ENCODE data around the gene ASF1B. TPM values are rescaled to one million over a fixed set of nuclear protein-coding genes. Genes with fewer than 3 reads are reported as not detected.
A peak's percentile ranks its signal among the peaks of the same experiment; 100 is the strongest.
"Not testable (repeated sequence)": the region's sequence is repeated elsewhere in the genome, so short reads cannot be mapped to it uniquely, and the experiment has no call there.

Gene ASF1B
- total RNA-seq = 4.0 and 11.6 TPM in 2 replicates

DNA sequence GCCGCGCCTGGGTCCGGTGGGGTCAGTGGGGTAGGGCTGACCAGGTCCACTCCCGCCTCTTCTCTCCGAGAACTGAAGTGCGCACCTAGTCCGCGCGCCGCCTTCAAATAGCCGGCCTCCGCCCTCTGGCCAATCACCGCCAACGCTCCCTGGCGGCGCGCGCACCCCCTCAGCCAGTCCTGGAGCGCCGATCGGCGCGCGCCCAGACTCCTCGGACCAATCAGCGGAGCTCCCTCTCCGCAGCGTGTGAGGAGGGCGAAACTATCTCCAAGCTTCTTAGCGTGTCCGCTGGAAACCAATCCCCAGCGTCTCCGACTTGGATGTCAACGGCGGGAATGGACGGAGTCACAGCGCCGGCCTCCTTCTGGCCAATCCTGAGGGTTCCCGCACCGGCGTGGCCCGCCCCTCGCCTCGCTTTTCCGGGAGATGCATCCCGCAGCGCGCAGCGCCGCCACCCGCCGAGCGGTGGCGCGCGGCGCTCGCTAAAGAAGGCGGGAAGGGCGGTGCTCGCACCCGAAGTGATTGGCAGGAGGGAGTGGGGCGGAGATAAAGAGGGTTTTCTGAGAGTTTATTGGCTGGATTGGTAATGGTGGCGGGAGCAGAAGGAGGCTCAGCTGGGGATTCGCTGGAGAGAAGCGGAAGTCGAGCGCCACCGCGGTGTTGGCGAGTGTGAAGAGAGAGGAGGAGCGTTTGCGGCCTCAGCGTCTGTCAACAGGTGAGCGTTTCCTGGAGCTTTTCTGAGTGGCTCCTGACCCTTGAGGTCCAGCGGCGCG lies at the start of gene ASF1B:
TSS of gene ASF1B (minus strand) at position 81 of the 773 bp plus-strand sequence. CDS start 133 bp downstream, outside the sequence.
- peak; percentile 100 for DNase-seq (ENCODE audit: low read depth in 2 of 2)

DNA sequence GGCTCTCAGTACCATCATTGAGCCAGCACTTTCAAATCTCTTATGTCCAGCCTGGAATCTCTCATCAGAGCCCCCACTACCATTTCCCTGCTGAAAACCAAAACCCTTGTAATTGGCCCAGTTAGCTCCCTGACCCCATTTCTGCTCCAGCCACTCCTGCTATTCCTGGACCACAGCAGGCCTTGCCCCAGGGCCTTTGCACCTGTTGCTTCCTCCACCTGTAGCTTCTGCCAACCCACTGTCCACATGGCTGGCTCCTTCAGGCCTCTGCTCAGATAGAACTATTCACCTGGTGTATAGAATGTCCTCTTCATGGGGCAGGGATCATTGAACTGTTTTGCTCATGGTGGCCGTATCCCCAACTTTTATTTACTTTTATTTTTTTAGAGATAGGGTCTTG lies 49.3 kb upstream of the ASF1B start:
- not testable (repeated sequence) for DNase-seq (ENCODE audit: low read depth in 2 of 2)

DNA sequence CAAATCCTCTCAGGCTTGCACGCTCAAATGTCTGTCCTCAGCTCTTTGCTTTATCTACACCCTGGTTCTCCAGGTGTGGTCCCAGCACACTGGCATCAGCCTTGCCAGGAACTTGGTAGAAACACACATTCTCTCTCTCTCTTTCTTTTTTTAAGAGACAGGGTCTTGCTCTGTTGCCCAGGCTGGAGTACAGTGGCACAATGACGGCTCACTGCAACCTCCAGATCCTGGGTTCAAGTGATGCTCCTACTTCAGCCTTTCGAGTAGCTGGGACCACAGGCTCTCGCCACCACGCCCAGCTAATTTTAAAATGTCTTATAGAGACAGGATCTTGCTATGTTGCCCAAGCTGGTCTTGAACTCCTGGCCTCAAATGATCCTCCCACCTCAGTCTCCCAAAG lies 48.8 kb upstream of the ASF1B start:
- DNase-seq (ENCODE audit: low read depth in 2 of 2) = no peak

DNA sequence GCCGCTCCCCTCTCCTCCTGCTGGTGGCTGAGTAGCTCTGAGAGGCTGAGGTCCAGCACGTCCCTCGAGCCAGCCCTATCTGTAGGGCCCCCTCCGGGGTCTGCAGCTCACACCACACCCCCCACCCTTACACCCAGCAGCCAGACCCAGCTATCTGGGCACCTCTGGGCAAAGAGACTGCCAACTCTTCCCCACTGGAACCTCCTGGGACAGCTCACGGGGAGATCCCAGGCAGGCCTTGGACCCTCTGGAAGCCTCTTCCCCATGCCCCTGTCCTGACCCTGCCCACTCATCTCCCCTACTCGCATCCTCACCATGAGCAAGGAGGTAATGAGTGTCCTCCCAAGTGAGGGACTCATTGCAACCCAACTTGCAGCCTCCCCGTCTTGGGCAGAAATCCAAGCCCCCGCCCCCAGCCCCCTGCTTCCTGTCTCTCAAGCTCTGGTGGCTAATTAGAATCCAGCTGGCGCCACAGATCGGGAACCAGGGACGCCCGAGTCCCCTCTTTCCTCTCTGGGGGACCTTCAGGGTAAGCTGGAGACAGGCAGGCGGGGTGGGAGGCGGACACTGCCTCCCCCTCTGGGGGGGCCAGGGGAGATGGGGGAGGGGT lies 47.5 kb upstream of the ASF1B start:
- no peak for DNase-seq (ENCODE audit: low read depth in 2 of 2)

DNA sequence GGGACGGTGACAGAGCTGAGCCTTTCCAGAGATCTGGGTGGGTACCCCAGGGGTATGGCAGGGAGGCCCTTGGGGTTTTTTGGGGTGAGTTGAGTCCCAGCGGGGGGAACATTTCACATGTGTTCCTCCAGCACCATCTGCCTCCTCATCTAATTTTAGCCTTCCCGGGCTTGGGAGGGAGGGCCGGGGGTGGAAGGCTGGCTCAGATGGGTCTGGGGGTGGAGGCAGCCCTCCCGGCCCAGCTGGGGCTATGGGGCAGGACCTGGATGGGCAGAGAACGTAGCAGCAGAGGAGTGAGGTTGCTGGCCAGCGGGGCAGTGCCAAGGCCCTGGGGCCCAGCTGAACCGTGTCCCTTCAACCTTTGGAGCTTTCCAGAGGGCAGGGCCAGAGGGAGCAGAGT lies 46.1 kb upstream of the ASF1B start:
- no peak for DNase-seq (ENCODE audit: low read depth in 2 of 2)

DNA sequence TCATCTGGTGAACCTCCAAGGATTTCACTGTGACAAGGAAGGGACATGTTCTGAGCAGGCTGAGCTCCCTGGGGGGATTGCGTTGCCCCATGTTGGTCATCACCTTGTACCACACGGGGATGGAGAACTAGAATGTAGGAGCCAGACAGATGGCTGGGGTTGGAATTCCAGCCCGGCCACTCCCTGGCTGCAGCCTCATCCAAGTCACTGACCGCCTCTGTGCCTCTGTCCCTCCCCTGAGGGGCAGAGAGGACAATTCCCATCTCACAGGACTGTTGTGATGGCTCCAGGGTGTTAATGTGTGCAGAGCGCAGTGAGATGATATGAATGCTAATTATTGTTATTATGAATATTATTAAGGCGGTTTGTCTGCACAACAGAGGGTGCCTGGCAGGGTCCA lies 45.5 kb upstream of the ASF1B start:
- DNase-seq (ENCODE audit: low read depth in 2 of 2) = no peak

DNA sequence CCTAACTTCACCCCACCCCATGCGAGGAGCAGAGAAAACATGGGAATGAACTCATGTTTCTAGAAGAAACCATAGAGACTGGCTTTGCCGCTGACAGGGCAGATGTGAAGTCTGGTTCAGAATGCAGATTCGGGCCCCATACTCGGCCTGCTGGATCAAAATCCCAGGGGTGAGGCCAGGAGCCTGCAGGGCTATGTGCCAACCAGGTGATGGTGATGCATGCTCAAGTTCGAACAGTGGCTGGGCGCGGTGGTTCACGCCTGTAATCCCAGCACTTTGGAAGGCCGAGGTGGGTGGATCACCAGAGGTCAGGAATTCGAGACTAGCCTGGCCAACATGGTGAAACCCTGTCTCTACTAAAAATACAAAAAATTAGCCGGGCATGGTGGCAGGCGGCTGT lies 44.8 kb upstream of the ASF1B start:
- not testable (repeated sequence) for DNase-seq (ENCODE audit: low read depth in 2 of 2)

DNA sequence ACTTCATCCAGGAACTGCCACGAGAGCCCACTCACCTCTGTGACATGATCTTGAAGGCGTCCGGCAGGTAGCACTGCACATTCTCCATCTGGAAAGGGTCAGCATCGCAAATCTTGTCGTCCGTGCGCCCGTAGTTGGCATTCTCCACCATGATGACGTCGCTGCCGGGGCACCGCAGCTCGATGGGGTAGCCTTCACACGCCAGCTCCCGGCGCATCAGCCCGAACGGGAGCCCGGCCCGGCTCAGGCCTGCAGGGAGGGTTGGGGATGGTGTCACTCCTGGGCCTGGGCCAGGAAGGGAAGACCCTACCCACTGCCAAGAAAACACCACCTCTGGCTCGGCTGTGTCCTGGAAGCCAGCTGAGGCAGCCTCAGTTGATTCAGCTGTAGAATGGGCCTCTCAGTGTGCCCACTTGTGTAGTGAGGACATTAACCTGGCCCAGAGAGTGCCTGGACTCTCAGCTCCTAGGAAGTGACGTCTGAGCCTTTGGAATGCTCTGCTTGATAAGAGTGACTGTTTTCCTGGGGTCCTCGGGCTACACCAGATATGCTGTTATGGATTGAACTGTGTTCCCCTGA lies 41.2 kb upstream of the ASF1B start:
- DNase-seq (ENCODE audit: low read depth in 2 of 2) = no peak

DNA sequence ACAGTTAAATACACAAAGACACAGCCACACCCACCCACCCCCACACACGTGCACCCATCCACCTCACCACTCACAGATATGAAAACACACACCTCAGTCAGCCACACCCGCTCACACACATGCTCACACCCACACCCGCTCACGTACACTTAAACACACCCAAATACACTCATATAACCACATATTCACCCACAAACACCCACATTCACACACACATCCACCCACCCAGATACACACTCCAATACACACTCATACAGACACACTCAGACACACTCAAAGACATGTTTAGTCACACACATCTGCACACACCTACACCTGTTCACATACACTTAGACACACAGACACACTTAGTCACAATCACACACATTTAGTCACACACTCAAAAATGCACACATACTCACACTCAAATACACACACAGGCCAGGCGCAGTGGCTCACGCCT lies 39.0 kb upstream of the ASF1B start:
- no peak for DNase-seq (ENCODE audit: low read depth in 2 of 2)

DNA sequence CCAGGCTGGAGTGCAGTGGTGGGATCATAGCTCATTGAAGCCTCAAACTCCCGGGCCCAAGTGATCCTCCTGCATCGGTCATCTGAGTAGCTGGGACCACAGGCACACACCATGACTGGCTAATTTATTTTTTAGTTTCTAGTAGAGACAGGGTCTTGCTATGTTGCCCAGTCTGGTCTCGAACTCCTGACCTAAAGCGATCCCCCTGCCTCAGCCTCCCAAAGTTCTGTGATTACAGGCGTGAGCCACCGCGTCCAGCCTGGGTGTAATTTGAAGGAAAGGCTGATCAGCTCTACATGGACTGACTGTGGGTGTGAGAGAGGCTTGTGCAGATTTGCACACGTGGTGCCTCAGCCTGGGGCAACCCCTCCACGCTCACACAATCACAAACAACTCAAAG lies 38.5 kb upstream of the ASF1B start:
- no peak for DNase-seq (ENCODE audit: low read depth in 2 of 2)

DNA sequence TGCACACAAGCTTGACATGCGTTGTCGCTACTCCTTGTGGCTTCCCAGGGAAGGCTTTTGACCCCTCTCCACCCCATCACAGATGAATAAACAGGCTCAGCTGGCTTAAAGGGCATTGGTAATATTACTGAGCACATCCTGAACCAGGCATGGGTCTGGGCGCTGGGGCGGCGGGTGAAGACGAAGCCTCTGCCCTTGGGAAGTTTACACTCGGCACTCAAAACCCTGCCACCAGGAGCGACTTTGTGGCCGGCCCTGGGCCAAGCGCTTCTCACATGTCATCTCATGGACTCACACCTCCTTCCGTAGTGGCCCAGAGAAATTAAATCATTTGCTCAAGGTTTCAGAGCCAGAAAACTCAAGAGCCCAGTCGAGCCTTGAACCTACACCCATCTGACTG lies 32.6 kb upstream of the ASF1B start:
- no peak for DNase-seq (ENCODE audit: low read depth in 2 of 2)

DNA sequence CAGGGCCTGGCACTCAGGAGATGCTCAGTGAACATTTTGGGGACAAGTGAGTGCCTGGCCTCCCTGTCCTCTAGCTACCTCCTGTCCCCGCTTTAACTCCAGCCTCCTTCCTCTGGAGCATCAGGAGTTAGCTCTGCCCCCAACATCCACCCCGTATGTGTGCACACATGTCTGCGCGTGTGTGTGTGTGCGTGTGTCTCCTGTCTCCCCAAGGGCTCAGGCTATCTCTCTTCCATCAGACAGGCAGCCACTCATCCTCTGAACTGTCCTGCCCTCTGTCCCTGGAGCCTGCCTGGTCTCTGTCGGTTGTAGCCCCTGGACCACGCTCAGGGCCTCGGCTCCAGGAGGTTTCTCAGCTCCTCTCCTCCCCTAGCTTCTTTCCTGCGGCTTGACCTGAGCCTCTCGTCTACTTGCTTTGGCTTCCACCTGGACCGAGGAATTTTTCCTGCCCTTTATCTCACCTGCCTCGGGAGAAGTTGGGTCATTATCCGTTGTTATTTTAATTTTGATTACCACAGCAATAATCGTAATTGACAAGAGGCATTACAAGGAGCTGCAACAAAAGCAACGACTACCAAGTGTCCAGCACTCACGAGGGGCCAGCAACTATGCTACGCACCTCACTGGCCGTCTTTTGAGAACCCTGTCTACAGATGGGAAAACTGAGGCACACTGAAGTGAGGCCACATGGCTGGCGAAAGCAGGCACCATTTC lies 32.0 kb upstream of the ASF1B start:
- no peak for DNase-seq (ENCODE audit: low read depth in 2 of 2)

DNA sequence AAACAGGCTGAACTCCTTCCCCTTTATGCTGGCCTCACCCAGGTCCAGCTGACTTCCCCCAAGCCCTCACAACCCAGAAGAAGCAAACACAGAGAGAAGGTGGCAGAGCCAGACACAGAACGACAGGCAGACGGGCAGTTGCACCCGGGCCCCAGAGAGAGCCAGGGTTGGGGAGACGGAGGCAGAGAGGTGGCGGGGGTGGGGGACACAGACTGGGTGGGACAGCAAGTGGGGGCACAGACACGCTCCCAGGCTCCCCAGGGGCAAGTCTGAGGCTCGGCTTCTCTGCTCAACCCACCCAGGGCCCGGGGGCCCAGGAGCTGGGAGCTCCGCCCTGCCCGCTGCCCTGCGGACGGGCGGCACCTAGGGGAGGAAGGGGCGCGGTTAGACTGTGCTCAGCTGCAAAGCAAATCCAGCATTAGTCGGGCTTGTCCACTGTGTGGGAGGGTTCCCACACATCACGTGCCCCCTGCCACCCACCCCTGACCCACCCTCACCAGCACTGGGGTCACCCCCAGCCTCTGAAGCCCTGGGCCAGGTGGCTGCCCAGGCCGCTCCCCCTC lies 31.3 kb upstream of the ASF1B start:
- DNase-seq (ENCODE audit: low read depth in 2 of 2) = peak in 1 of 2 donors; percentile 24

DNA sequence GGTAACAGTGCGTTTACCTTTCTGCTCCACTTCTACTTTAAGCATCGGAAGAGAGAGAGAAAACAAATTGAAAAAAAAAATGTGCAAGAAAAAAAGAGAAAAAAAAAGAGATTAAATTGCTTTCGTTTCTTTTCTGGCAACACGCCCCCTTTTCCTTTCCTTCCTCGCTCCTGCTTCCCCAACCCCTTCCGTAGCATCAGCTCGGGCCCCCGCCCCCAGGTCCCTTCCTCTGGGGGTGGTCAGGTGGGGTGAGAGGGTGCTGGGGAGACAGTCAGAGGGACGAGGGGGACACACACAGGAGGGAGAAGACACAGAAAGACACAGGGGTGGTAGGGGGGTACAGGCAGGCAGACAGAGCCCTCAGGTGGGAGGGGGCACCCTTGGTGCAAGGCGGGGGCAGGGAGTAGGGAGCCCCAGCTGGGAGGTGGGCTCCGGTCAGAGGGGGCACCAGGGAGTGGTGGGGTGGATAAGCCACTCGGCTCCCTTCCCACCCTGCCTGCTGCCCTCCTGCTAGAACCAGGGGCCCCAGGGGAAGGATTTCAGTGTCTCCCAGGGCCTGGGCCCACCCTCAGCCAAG lies 30.7 kb upstream of the ASF1B start:
- peak in 1 of 2 donors; percentile 24 for DNase-seq (ENCODE audit: low read depth in 2 of 2)

DNA sequence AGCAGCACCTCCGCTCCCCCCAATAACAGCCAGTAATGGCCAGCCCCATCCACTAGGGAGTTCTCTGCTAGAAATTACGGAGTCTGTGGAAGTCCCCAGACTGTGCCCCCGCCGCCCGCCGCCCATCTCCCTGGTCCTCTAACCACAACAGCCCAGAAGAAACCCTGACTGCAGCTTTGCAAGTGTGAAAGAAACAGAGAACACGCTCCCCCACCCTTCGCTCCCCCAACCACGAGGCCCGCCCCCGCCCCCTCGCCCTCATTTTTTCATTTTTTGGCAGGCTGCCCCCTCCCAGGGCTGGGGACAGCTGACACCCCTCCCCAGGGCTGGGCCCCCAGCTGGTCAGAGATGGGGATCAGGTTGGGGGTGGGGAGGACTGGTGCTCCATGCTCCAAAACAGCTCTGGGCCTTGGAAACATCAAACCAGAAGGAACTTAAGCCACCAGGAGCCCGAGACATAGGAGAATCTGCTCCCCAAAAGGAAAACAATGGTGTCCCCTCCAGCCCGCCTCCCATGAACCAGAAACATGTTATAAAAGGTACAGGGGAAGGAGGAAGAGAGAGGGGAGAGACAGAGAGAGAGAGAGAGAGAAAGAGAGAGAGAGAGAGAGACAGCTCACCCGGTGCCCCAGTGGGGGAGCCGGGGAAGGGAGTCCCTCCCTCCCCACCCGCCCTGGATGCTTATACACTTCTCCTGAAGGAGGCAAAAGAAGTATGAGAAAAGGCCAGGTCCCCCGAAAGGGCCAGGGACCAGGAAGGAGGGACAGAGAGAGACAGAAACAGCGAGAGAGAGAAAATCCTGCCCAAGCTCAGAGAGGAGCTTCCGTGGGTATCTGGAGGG lies 29.8 kb upstream of the ASF1B start:
- no peak for DNase-seq (ENCODE audit: low read depth in 2 of 2)

DNA sequence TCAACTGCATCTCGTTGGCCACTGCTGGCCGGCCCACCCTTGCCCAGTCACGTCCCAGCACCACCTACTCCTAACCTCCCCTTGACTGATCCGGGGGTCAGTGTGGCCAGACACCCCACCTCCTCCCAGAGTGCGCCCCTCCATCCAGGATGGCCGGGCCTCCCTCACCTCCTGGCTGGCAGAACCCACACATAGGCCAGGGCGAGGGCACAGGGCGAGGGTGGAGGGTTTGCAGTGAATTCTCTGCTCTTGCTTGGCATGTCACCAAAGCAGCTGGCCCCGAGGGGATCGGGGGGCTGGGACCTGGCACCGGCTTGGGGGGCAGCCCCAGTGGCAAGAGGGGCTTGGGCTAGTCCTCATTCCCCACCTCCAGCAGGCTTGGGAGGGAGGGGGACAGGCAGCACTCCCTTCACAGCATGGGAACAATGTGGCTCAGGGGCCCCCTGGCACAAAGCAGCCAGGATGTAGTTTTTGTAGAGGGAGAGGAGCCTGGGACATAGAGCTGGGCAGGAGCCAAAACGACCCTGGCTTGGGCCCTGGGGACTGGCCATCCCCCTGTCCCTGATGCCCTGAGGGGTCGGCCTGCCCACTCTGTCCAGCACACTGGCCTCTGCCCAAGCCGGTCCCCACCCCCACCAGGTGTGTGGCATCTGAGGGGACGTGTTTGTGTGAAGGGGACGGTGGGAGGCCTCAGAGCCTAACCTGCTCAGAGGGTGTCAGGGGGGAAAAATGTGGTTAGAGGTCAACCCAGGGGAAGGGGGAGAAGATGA lies 28.5 kb upstream of the ASF1B start:
- DNase-seq (ENCODE audit: low read depth in 2 of 2) = no peak

DNA sequence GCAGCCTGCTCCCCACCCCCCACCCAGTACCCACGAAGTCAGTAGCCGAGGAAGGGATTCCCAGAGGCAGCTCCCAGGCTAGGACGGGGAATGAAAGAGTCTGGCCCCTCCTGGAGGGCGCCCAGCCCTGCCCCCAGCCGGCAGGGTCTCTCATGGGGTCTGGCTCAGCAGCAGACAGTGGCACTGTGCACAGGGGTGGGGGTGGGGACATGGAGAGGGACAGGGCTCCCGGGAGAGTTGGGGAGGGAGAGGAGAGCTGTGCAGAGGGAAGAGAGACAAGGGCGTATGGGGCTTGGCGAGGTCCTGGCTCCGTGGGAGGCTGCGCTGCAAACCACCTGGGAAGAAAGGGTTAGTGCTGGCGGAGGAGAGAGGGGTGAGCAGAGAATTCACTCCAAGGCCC lies 27.7 kb upstream of the ASF1B start:
- no peak for DNase-seq (ENCODE audit: low read depth in 2 of 2)

DNA sequence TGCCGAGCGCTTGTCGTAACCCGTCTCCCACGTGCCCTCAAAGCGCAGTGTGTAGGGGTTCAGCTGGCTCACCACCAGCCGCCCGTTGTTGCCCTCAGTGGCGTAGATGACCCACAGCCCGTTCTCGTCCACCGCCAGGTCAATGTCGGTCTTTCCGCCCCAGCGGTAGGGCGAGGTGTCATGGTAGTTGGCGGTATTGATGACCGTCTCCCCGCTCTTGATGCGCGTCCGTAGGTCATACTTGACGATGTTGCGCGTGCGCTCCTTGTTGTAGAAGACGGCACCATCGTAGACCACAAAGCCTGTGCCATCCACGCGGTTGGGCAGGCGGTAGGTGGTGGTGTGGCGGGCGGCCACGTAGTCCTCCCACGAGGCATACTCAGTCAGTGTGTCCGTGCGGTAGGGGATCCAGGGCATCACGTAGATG lies 26.5 kb upstream of the ASF1B start:
- DNase-seq (ENCODE audit: low read depth in 2 of 2) = no peak

DNA sequence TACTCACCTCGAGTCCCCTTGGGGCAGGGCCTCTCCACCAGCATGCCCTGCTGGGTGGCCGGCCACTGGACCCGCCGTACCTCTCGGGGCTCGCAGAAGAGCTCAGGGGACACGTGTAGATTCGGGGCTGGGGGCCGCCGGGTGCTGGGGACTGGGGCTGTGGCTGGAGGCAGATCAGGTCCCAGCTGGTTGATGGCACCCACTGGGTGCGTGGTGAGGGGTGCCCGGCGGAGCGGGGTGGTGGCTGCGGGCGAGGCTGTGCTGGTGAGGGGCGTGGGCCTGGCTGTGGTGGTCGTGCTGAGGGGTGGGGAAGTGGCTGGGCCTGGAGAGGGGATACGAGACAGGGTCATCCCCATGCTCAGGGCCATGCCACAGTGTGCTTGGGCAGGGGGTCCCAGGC lies 24.9 kb upstream of the ASF1B start:
- DNase-seq (ENCODE audit: low read depth in 2 of 2) = no peak
